ENCODE data around the gene BHLHA15. TPM values are rescaled to one million over a fixed set of nuclear protein-coding genes. Genes with fewer than 3 reads are reported as not detected.

Gene BHLHA15
- total and polyA plus RNA-seq, 2 of the 8 experiments (the other 6 are each of a cell fraction or from before 2014, with no cell fraction given): 1.1 to 2.7 TPM

DNA sequence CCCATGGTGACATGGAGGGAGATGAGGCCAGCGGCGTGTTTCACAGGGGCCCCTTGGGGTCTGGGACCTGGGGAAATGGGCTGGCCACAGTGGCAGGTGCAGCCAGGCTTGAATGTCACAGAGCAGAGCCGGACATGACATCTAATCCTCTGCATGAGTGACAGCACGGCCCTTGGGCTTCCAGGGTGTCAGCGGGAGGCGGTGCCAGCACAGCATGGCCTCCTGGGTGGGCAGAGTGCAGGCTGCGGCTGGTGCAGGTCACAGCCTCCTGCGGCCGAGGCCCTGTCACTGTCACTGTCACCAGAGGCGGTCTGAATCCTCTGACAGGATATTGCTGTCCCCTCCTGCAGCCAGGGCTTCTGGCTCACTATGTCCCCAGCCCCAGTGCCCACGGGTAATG, 18.2 kb downstream of the BHLHA15 start:
- Histone ChIP-seq H3K79me2 (ENCODE audit: control insufficient read depth in 1 of 2, insufficient read depth in 2 of 2, low read length in 2 of 2) (no peaks in the 10 kb centered on the region), H3K27ac (ENCODE audit: low read depth, low read length) (no peak overlapping the region), H3K14ac (ENCODE audit: insufficient read length) (no peak overlapping the region), H3K27me3 (replicated peaks in 1 of 4; ENCODE audit: control insufficient read depth in 3 of 4, extremely low read depth in 1 of 4, insufficient read depth in 3 of 4, low read length in 3 of 4) (no peaks in the 10 kb centered on the region), H2BK20ac (ENCODE audit: low read length) (no peak overlapping the region), H4K20me1 (replicated peaks in 1 of 2; ENCODE audit: control insufficient read depth in 1 of 2, insufficient read depth in 2 of 2, low read length in 2 of 2) (peaks cover 2 to 4% of the 10 kb centered on the region in 2 experiments), H3K36me3 (ENCODE audit: control insufficient read depth in 2 of 4, insufficient read depth in 4 of 4, low read length in 3 of 4) (no peaks in the 10 kb centered on the region), H3K4me3 (ENCODE audit: extremely low read depth in 1 of 4, insufficient read depth in 2 of 4, low read depth in 3 of 4, low read length in 4 of 4) (no peak overlapping the region), H3K23ac (ENCODE audit: insufficient read length) (no peak overlapping the region), H3K9ac (replicated peaks in 1 of 4; ENCODE audit: extremely low read depth in 1 of 4, low read depth in 3 of 4, low read length in 3 of 4) (no peak overlapping the region), H3K9me3 (ENCODE audit: insufficient read depth in 2 of 2, low read depth in 1 of 2, low read length in 1 of 2) (no peaks in the 10 kb centered on the region), H3K18ac (ENCODE audit: extremely low read depth, low read length) (no peak overlapping the region), H2BK12ac (ENCODE audit: low read depth, low read length) (no peak overlapping the region), H3K79me1 (ENCODE audit: low read depth, low read length) (no peaks in the 10 kb centered on the region), H2AFZ (ENCODE audit: low read length) (no peak overlapping the region), H2BK15ac (ENCODE audit: low read length) (no peak overlapping the region), H2BK120ac (replicated peaks; ENCODE audit: low read depth, low read length) (no peak overlapping the region), H3K4me2 (ENCODE audit: insufficient read depth in 1 of 2, low read depth in 2 of 2, low read length in 2 of 2) (no peak overlapping the region), H4K91ac (replicated peaks; ENCODE audit: insufficient read length, low read length) (no peak overlapping the region), H4K8ac (ENCODE audit: extremely low read depth, insufficient read depth, low read length) (no peak overlapping the region), H4K5ac (ENCODE audit: insufficient read length, low read depth, low read length) (no peak overlapping the region), H3K4ac (replicated peaks; ENCODE audit: insufficient read length, low read depth, low read length) (no peak overlapping the region), H2BK5ac (ENCODE audit: low read depth, low read length) (no peak overlapping the region), H2AK5ac (ENCODE audit: low read depth, low read length) (no peak overlapping the region), H3K4me1 (replicated peaks in 1 of 4; ENCODE audit: control insufficient read depth in 3 of 4, insufficient read depth in 4 of 4, low read length in 3 of 4) (no peaks in the 10 kb centered on the region; a peak in 3 of 7 replicates), H3K23me2 (ENCODE audit: low read depth, low read length) (no peaks in the 10 kb centered on the region), H3K56ac (replicated peaks; ENCODE audit: insufficient read length, low read depth, low read length) (no peak overlapping the region)
- DNase-seq (ENCODE audit: low read depth in 1 of 2, low spot score in 2 of 2) (no peak), FAIRE-seq (no peak)
- ChIA-PET POLR2A (ENCODE audit: partially characterized antibody) (interaction anchor here (0.9 kb wide), 1 partner anchor 25 kb away, joined by 3 read pairs; no protein-coding TSS in a partner anchor), CTCF (ENCODE audit: partially characterized antibody) (interaction anchor here (0.7 kb wide), 1 partner anchor 36 kb away, joined by 3 read pairs; no protein-coding TSS in a partner anchor)
- 82% methylated on average over 11 of the region's 11 CpGs; no CpG with 5 or more reads in 1 of the 2 experiments for WGBS, 2 experiments (ENCODE audit: extremely low coverage in 1 of 2, insufficient coverage in 1 of 2, insufficient read length in 1 of 2, insufficient replicate concordance in 2 of 2, low coverage in 1 of 2, low lambda C conversion rate in 2 of 2, missing lambda C conversion rate in 1 of 2)

Measured in H1 (cell line).